Spleen (tissue), 3 donors: ENCODE data around the gene ANKDD1A.

Experiments
- POLR2A ChIP-seq, 3 donors: fragments of 450-650 bp; IDR thresholded peaks; one replicate each; pipeline ENCODE4 v1.5.1; 2017; ENCODE audit warnings: antibody characterized with exemption in 3 of 3, mild to moderate bottlenecking in 1 of 3
- POLR2AphosphoS5 ChIP-seq, 3 donors: sonication (generic); formaldehyde crosslinking; IDR thresholded peaks; one replicate each; pipeline ENCODE4 v1.5.1; 2017; ENCODE audit warnings: antibody characterized with exemption in 3 of 3

DNA sequence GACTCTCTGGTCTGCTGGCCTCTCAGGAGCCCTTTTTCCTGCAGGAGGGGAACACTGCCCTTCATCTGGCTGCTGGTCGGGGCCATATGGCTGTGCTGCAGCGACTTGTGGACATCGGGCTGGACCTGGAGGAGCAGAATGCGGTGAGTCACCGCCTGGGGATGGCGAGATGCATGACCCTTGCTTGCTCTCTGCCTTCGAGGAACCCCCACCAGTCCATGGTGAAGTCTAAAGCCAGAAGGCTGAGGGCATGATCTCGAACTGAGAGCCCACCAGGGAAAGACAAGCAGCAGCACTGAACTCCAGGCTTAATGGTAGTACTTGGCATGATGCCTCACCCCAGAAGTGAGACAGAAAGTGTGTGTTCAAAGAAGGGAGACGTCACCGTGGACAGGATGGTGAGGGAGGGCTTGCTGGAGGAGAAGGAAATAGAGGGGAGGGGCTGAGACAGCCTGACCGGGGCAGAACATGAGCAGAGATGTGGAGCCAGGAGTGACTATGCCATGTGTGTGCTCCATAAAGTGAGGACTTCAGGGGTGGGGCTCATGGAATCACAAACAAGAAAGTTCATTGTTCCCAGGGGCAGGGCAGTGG is 19.2 kb downstream of the ANKDD1A start:
- TF ChIP-seq POLR2A (IDR thresholded peaks at IDR 0.05) (no peak), POLR2AphosphoS5 (IDR thresholded peaks at IDR 0.05) (no peak)
